GM23248 (cell line): ENCODE results near the gene KCND2. TPM values are rescaled to one million over a fixed set of nuclear protein-coding genes. Genes with fewer than 3 reads are reported as not detected.

Experiments used
- DNase-seq: peaks from one replicate; pipeline ENCODE4 v3.0.0-alpha.2; 2015
- H2AFZ ChIP-seq: fragments of 200-600 bp; sonication (generic); 2 replicates; pipeline ENCODE4 v1.6.1; 2016; ENCODE audit warnings: antibody characterized with exemption
- H3F3A ChIP-seq: fragments of 200-600 bp; sonication (generic); 2 replicates; pipeline ENCODE4 v1.6.1; 2016; ENCODE audit warnings: mild to moderate bottlenecking, antibody characterized with exemption, mixed run types; ENCODE audit not compliant: insufficient read depth
- H3K27ac ChIP-seq: fragments of 200-600 bp; sonication (generic); 2 replicates; pipeline ENCODE4 v1.5.1; 2016; ENCODE audit warnings: mild to moderate bottlenecking
- H3K27me3 ChIP-seq: fragments of 200-600 bp; sonication (generic); replicated peaks from 2 replicates; pipeline ENCODE4 v1.6.1; 2016; ENCODE audit warnings: mild to moderate bottlenecking; ENCODE audit not compliant: insufficient read depth
- H3K36me3 ChIP-seq: fragments of 200-600 bp; sonication (generic); 2 replicates; pipeline ENCODE4 v1.6.1; 2016; ENCODE audit warnings: low read depth, mild to moderate bottlenecking
- H3K4me1 ChIP-seq: fragments of 200-600 bp; sonication (generic); 2 replicates; pipeline ENCODE4 v1.6.1; 2016; ENCODE audit warnings: mild to moderate bottlenecking; ENCODE audit not compliant: insufficient read depth
- H3K4me2 ChIP-seq: fragments of 200-600 bp; sonication (generic); one replicate; pipeline ENCODE4 v1.6.1; 2016; ENCODE audit warnings: mild to moderate bottlenecking; ENCODE audit not compliant: unreplicated experiment
- H3K4me3 ChIP-seq: fragments of 200-600 bp; sonication (generic); 2 replicates; pipeline ENCODE4 v1.5.1; 2016; ENCODE audit warnings: mild to moderate bottlenecking
- H3K79me2 ChIP-seq: fragments of 200-600 bp; sonication (generic); 2 replicates; pipeline ENCODE4 v1.6.1; 2016; ENCODE audit warnings: mild to moderate bottlenecking; ENCODE audit not compliant: insufficient read depth
- H3K9ac ChIP-seq: fragments of 200-600 bp; sonication (generic); 2 replicates; pipeline ENCODE4 v1.6.1; 2016; ENCODE audit warnings: mild to moderate bottlenecking
- H3K9me2 ChIP-seq: fragments of 200-600 bp; sonication (generic); 2 replicates; pipeline ENCODE4 v1.6.1; 2016; ENCODE audit warnings: mixed run types, mild to moderate bottlenecking, moderate library complexity; ENCODE audit not compliant: insufficient read depth
- H3K9me3 ChIP-seq: fragments of 200-600 bp; sonication (generic); one replicate; pipeline ENCODE4 v1.6.1; 2017; ENCODE audit warnings: low read depth
- H4K20me1 ChIP-seq: fragments of 200-600 bp; sonication (generic); 2 replicates; pipeline ENCODE4 v1.6.0; 2016; ENCODE audit not compliant: insufficient read depth
- EZH2 ChIP-seq: fragments of 200-600 bp; sonication (generic); IDR thresholded peaks from 2 replicates; pipeline ENCODE4 v1.6.1; 2018; ENCODE audit warnings: antibody characterized with exemption, mild to moderate bottlenecking; ENCODE audit not compliant: insufficient read depth, poor library complexity, severe bottlenecking
- EZH2phosphoT487 ChIP-seq: fragments of 200-600 bp; sonication (generic); IDR thresholded peaks from 2 replicates; pipeline ENCODE4 v1.6.1; 2018; ENCODE audit warnings: antibody characterized with exemption, moderate library complexity, mild to moderate bottlenecking, low read depth; ENCODE audit not compliant: insufficient read depth
- WGBS, 2 experiments: methylation state at CpG; one replicate each; pipeline ENCODE4 v1.1.6; 2015 to 2017; ENCODE audit warnings: low lambda C conversion rate in 2 of 2, low coverage in 1 of 2; ENCODE audit errors: missing lambda C conversion rate in 2 of 2; 5-methylcytosine and 5-hydroxymethylcytosine counted together
- in situ Hi-C: fragments of 300-500 bp; cut with MboI; formaldehyde crosslinking; loops from 2 replicates; pipeline ENCODE4 v1.15.0; 2020
- polyA plus RNA-seq: library from polyadenylated mRNA; unstranded; fragments of >200 nt; fragmentation: Nextera tagmentation; extraction: Ambion mirVana; gene quantifications from 2 replicates; pipeline ENCODE4 v1.2.1, GENCODE V29; 2016
- total RNA-seq: library from RNA; depleted of rRNA; stranded (reverse); fragments of >200 nt; shearing (Covaris generic); gene quantifications from 2 replicates; pipeline ENCODE4 v1.2.3, GENCODE V29; 2014

KCND2 gene
- total and polyA plus RNA-seq, 2 experiments from 2014 or later, result 0.35 to 1.5 TPM

- Histone ChIP-seq H3F3A (no peaks in the 10 kb centered on the region), H3K4me2 (no peak overlapping the region), H2AFZ (no peak overlapping the region), H3K79me2 (no peaks in the 10 kb centered on the region), H3K4me1 (no peaks in the 10 kb centered on the region), H3K9me2 (no peaks in the 10 kb centered on the region), H3K9ac (no peak overlapping the region), H3K27me3 (no peaks in the 10 kb centered on the region), H3K9me3 (no peaks in the 10 kb centered on the region), H4K20me1 (no peaks in the 10 kb centered on the region), H3K27ac (no peak overlapping the region), H3K4me3 (no peak overlapping the region), H3K36me3 (no peaks in the 10 kb centered on the region)
- TF ChIP-seq EZH2 (no peak), EZH2phosphoT487 (no peak)
- WGBS, 2 experiments, result 9% methylated on average over 2 of the region's 2 CpGs
- no peak for DNase-seq
- in situ Hi-C loops, result no loop called here
Measured at GRCh38 chr7:120412139-120413050, 139.4 kb downstream of the KCND2 start.

- in situ Hi-C loops, result no loop called here
- Histone ChIP-seq H3K4me2 (no peak overlapping the region), H2AFZ (no peak overlapping the region), H3F3A (no peaks in the 10 kb centered on the region), H3K27me3 (no peaks in the 10 kb centered on the region), H3K9me2 (no peaks in the 10 kb centered on the region), H3K27ac (no peak overlapping the region), H3K4me3 (no peak overlapping the region), H4K20me1 (no peaks in the 10 kb centered on the region), H3K4me1 (no peaks in the 10 kb centered on the region), H3K36me3 (no peaks in the 10 kb centered on the region), H3K9ac (no peak overlapping the region), H3K79me2 (no peaks in the 10 kb centered on the region), H3K9me3 (no peaks in the 10 kb centered on the region)
- TF ChIP-seq EZH2 (no peak), EZH2phosphoT487 (no peak)
- no peak for DNase-seq
Measured at GRCh38 chr7:120413164-120413563, 140.2 kb downstream of the KCND2 start.

- Histone ChIP-seq H3F3A (no peaks in the 10 kb centered on the region), H3K9me3 (no peaks in the 10 kb centered on the region), H3K79me2 (no peaks in the 10 kb centered on the region), H2AFZ (no peak overlapping the region), H4K20me1 (no peaks in the 10 kb centered on the region), H3K27ac (no peak overlapping the region), H3K4me3 (no peak overlapping the region), H3K9ac (no peak overlapping the region), H3K4me1 (no peaks in the 10 kb centered on the region), H3K27me3 (no peaks in the 10 kb centered on the region), H3K36me3 (no peaks in the 10 kb centered on the region), H3K9me2 (no peaks in the 10 kb centered on the region), H3K4me2 (no peak overlapping the region)
- in situ Hi-C loops, result no loop called here
- 7 to 11% methylated on average over 4 of the region's 4 CpGs for WGBS, 2 experiments
- no peak for DNase-seq
- TF ChIP-seq EZH2 (no peak), EZH2phosphoT487 (no peak)
Measured at GRCh38 chr7:120417244-120417979, 144.4 kb downstream of the KCND2 start.

- in situ Hi-C loops, result no loop called here
Measured at GRCh38 chr7:120421151-120421651, 148.2 kb downstream of the KCND2 start.

More at GRCh38 chr7:120421151-120421651, 148.2 kb downstream of the KCND2 start:
- Histone ChIP-seq H3K4me1 (no peaks in the 10 kb centered on the region), H3K9me2 (no peaks in the 10 kb centered on the region), H3K4me2 (no peak overlapping the region), H3K27ac (no peak overlapping the region), H3K4me3 (no peak overlapping the region), H4K20me1 (no peaks in the 10 kb centered on the region), H3K36me3 (no peaks in the 10 kb centered on the region), H3F3A (no peaks in the 10 kb centered on the region), H3K9me3 (no peaks in the 10 kb centered on the region), H3K79me2 (no peaks in the 10 kb centered on the region), H3K27me3 (no peaks in the 10 kb centered on the region), H3K9ac (no peak overlapping the region), H2AFZ (no peak overlapping the region)
- no peak for DNase-seq
- TF ChIP-seq EZH2phosphoT487, result no peak
- TF ChIP-seq EZH2, result no peak
- WGBS, 2 experiments, result 38 to 39% methylated on average over 2 of the region's 2 CpGs
